GM21529 (cell line): ENCODE measurements around the gene TRUB2.

Source experiments
- ATAC-seq: cut with Tn5 transposase; IDR thresholded peaks from one replicate; pipeline ENCODE4 v1.9.1; 2021; ENCODE audit not compliant: unreplicated experiment

Gene TRUB2, protein sequence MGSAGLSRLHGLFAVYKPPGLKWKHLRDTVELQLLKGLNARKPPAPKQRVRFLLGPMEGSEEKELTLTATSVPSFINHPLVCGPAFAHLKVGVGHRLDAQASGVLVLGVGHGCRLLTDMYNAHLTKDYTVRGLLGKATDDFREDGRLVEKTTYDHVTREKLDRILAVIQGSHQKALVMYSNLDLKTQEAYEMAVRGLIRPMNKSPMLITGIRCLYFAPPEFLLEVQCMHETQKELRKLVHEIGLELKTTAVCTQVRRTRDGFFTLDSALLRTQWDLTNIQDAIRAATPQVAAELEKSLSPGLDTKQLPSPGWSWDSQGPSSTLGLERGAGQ

DNA sequence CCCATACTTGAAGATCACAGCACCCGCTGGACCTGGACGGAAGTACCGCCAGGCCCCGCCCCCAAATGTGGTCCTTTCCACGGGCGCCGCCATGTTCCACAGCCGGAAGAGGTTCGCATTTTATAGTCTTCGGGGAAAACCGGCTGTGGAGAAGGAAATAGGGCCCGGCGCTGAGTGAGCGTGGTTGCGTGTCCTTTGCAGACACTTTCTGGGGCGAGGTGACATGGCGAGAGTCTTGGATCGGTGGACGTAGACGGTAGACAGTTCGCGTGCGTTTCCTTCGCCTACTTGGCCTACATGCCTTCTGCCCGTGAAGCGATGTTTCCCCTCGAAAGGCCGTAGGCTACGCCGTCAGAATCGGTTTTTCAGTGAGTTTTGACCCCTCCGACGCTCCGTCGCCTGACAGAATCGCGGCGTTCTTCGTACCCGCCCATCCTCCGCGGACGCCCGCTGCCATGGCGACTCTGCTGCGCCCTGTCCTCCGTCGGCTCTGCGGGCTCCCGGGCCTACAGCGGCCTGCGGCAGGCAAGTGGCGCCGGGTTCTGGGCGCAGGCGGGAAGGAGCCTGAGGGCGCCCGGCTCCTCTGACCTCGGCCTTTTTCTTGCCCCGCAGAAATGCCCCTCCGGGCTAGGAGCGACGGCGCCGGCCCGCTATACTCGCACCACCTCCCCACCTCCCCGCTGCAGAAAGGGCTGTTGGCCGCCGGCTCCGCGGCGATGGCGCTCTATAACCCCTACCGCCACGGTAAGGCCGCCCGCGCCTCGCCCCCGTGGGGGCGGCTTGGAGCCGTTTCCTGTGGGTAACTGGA is at the start of gene TRUB2, which contains the start of gene COQ4:
TSS of gene TRUB2 (minus strand) at position 44 of the 808 bp plus-strand sequence. CDS start at position 5, 39 bp downstream.
TSS of gene COQ4 (plus strand) at position 436 of the 808 bp plus-strand sequence. CDS start at position 456, 20 bp downstream.
- peak; percentile 80 for ATAC-seq

DNA sequence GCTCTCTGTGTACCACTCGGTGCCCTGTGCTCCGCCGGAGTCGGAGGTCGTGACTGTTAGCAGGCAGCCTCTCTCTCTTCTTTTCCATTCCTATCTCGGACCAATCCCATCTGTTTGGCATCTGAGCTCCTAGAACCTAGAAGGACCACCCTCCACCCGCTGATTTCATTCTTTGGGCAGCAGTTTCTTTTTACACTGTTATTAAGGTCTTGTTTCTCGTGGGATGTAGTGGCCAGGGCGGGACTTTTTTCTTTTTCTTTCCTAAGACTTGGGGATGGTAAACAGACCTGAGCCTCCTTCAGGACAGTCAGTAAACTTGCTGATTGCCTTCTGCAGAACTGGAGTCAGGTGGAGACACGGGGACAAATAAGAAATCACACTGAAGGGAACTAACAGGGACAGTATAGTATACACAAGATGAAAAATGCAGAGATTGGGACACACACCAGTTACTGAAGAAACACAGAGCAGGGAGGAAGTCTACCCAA is 49.4 kb upstream of the TRUB2 start:
- no peak for ATAC-seq

DNA sequence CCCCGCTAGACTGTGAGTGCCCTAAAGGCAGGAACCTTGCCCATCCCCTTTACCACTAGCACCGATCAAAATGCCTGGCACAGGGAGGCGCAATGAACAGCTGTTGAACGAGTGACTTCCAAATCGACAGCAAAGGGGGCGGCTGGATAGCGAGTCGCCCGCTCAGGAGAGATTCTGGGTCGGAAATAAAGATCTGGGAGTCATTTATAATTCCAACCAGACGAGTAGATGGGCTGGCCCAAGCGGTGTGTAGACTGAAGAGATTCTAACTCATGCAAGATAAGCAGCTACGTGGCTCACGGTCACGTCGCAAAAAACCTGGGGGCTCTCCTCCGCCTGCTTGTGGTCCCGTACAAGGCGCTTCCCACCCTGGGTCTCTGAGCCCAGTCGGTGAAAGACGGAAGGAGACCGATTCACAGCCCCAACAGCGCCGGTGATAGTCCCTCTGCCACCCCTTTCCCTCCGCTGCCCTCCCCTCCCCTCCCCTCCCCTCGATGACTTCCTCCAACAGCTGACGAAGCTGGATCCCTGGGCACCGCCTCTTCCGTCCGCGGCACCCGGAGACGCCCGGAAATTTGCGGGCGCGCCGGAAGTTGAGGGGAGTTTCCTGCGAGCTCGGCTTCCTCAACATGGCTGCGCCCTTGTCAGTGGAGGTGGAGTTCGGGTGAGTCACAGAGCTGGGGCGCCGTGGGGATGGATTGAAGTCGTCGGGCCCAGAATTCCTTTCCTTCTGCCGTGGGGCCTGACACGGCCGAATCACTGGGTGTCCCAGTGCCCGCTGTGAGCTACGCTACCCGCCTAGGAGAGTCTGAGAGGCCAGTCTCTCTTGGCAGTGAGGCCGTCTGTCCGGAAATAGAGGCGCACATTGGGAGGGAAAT is 48.7 kb upstream of the TRUB2 start, which contains the start of gene URM1:
TSS of gene URM1 (plus strand) at position 623 of the 878 bp plus-strand sequence. CDS start at position 630, 7 bp downstream.
- ATAC-seq, result peak; percentile 94

DNA sequence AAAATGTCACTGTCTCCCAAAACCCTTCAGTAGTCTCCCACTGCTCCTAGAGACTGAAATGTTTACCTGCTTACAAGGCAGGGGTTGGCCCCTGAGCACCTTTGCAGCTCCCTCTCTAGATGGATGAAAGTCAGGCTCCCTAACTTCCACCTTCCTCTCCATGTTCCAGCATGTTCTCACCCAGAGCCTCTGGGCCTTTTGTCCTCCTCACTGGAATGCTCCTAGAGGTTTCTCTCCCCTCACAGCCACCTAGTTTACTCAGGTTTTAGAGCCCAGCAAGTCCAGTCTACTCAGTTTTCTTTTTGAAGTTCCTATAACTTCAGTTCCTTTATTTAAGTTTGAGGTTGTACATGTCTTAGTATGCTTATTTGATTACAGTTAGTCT is 48.1 kb upstream of the TRUB2 start:
- ATAC-seq, result no peak

DNA sequence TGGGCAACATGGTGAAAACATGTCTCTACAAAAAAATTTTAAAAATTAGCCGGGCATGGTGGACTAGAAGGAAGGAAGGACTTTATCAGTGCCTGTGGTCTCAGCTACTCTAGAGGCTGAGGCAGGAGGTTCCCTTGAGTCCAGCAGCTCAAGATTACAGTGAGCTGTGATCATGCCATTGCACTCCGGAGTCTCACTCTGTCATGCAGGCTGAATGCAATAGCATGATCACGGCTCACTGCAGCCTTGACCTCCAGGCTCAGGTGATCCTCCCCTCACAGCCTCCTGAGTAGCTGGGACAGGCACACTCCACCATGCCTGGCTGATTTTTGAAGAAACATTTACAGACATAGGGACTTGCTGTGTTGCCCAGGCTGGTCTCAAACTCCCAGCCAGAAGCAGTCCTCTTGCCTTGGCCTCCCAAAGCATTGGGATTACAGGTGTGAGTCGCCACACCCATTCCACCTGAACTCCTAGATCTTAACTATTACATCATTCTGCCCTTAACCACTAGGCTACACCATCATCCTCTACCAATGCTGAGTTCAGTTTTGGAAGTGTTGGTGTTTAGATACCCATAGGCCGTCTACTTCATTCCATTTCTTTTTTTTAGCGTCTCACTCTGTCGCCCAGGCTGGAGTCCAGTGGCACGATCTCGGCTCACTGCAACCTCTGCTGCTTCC is 46.9 kb upstream of the TRUB2 start:
- no peak for ATAC-seq

DNA sequence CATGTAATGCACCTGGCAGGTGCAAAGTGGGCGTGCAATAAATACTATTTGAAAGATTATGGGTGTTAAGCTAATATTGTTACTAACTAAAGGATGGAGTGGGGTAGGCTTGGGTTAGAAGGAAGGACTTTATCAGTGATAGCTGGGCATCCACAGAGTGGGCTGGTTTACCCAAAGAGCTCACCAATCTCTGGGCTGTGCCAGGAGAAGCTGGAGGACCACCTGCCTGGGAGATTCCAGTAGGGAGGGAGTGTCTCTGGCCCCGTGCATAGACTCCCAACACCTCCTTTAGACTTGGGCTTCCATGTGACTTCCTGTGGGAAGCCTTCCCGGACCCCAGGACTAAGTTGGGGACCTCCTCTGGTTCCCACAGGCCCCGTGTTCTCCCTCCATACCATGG is 43.3 kb upstream of the TRUB2 start:
- no peak for ATAC-seq

DNA sequence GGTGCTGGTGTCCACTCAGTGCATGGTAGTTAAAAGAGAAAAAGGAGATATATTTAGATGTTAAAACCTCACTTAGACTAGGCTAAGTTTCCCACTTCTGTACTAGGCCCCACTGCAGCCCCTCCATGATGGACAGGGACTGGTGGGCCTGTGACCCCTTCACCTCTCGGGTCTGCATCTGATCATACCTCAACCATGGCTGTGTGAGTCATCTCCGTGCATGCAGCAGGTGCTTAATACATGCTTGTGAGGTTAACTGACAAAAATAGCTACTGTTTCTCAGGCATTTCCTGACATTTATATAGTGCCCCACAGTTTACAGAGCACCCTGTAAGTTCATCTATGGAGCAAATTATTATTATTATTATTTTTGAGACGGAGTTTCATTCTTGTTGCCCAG is 40.5 kb upstream of the TRUB2 start:
- no peak for ATAC-seq

DNA sequence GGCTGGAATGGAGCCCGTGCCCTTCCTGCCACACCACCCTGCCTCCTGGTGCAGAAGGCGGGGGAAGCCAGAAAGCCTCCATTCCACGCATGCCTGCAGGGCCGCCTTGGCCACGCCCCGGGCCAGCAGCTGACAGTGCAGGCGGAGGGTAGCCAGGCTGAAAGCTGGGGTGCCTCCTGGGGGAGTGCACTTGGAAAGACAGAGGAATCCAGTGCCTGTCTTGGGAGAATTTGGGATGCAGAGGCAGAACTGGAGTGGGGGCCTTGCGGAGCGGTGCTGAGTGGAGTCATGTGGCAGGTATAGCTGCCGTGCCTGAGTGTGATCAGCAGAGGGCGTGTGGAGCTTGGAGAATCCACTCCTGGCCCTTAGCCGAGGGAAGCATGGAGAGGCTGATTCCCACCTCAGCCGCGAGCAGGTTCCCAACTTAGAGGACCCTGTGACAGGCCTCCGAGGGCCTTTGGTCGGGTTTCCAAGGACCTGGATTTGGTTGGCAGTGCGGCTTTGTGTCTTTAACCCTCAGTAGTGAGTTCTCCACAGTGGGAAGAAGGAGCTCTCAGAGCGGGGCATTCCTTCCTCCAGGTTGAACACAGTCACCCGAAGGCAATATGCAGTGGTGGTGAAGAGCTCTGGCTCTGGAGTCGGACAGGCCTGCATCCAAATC is 39.9 kb upstream of the TRUB2 start:
- ATAC-seq, result peak; percentile 80

DNA sequence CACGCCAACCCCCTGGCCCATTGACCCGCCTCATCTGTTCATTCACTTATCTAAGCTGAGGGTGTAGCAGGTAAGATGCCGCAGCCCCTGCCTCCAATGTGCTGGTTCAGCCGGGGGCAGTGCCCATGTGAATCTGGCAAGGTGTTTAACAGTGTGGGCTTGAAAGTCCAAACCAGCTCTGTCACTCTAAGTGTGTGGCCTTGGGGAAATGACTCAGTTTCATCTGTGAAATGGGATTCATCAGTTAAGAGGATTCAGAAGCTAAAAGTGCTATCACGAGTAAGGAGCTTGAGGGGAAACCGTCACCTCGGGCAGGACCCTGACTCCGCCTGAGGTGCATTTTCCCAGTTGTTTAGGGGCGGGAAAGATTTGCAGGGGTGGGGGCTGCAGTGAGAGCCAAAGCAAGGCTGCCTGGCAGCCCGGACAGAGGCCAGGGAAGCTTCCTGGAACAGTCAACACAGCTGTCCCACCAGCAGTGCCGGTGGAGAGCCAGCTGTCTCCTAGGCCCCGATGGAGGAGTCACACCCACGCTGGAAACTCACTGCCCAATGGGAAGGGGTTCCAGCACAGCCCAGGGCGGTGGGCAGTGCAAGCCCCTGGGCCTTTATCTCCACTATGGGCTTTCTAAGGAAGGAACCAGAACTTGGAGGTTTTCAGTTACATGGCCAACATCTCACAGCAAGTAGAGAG is 39.2 kb upstream of the TRUB2 start:
- ATAC-seq, result no peak

DNA sequence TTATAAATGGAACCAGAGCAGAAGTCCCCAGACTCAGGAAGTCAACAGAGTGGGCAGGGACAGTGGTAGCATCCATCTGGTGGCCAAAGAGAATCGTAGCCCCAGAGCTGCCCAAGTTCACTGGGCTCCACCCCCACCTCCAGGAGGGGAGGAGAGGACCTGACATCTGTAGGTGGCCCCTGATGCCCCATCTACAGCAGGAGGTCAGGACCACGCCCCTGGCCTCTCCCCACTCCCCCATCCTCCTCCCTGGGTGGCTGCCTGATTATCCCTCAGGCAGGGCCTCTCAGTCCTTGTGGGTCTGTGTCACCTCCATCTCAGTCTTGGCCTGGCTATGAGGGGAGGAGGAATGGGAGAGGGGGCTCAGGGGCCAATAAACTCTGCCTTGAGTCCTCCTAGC is 38.6 kb upstream of the TRUB2 start:
- no peak for ATAC-seq

DNA sequence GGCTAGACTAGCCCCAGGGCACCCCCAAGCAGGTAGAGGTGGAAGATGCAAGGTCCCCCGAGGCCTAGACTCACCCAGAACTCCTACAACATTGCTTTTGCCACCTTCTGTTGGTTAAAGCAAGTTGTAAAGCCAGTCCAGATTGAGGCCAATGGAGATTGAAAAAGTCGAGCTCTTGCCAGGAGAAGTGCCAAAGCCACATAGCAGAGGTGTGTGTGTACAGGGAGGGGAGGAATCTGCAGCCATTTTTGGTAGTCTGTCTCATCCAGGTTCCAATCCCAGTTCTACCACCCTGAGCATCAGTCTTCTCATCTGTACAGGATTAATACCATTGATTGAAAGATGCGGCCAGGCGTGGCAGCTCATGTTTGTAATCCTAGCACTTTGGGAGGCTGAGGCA is 36.6 kb upstream of the TRUB2 start:
- ATAC-seq, result no peak

DNA sequence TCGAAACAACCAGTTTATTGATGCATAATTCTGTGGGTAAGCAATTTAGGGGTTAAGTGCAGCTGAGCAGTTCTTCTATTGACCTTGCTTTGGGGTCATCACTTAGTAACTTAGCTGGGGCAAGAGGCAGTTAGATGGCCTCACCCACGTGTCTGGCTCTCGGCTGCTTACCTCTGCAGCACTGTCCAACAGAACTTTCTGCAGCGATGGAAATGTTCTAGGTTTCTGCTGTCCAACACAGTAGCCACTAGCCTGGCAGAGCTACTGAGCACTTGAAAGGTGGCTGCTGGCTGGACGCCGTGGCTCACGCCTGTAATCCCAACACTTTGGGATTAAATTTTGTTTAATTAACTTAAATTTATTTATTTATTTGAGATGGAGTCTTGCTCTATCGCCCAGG is 35.8 kb upstream of the TRUB2 start:
- no peak for ATAC-seq

DNA sequence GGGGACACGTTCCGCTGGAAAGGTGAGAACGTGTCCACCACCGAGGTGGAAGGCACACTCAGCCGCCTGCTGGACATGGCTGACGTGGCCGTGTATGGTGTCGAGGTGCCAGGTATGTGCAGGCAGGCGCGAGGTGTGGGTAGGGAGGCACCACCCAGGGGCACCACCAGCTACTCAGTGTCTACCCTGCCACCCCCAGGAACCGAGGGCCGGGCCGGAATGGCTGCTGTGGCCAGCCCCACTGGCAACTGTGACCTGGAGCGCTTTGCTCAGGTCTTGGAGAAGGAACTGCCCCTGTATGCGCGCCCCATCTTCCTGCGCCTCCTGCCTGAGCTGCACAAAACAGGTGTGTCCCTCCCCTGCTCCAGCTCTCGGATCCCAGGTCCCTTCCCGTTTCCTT is 33.2 kb upstream of the TRUB2 start:
- ATAC-seq, result no peak

DNA sequence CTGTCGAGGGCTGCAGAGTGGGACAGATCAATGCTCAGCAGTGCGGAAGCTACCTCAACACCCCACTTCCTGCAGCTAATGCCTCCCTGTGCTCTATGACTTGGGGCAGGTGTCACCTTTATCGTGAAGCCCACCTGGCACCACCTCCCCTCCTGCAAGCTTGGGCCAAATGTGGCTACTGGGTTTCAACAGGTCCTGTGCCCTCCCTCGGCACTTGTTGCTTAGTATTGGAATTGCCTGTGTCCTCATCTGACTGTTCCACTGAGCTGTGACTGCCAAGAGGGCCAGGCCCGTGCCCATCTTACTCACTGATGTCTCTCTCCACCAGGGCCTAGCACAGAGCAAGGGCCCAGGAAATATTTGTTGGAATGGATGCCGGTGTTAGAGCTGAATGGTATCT is 27.5 kb upstream of the TRUB2 start:
- no peak for ATAC-seq

DNA sequence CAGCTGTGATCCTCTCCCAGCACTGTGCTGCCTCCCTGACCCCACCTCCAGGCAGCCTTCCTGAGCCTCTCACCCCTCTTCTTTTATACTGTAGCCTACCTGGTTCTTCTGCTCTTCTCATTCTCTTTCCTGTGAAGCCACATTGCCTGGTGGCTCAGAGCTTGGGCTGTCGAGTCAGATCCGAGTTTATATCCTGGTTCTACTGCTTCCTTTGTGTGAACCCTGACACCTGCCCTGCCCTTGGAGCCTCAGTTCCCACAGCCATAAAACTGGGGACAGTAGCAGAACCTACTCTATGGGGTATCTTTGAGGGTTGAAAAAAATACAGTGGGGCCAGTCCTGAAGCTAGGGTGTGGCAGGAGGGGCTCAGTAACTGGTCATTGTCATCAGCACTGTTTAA is 26.9 kb upstream of the TRUB2 start:
- no peak for ATAC-seq

DNA sequence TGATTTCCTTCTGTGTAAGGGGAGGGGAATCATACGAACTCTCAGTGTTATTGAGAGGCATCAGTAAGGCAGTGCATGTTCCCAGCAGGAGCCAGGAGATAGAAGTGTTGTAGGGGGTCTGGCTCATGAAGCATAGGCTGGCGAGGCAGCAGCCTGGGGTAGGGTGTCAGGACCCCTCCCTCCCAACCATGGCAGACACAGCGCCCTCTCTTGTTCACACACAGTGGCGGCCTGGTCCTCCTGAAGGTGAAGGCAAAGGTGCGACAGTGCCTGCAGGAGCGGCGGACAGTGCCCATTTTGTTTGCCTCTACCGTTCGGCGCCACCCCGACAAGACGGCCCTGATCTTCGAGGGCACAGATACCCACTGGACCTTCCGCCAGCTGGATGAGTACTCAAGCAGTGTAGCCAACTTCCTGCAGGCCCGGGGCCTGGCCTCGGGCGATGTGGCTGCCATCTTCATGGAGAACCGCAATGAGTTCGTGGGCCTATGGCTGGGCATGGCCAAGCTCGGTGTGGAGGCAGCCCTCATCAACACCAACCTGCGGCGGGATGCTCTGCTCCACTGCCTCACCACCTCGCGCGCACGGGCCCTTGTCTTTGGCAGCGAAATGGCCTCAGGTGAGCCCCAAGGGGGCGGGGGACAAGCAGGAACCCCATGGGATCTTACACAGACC is 22.8 kb upstream of the TRUB2 start:
- no peak for ATAC-seq

DNA sequence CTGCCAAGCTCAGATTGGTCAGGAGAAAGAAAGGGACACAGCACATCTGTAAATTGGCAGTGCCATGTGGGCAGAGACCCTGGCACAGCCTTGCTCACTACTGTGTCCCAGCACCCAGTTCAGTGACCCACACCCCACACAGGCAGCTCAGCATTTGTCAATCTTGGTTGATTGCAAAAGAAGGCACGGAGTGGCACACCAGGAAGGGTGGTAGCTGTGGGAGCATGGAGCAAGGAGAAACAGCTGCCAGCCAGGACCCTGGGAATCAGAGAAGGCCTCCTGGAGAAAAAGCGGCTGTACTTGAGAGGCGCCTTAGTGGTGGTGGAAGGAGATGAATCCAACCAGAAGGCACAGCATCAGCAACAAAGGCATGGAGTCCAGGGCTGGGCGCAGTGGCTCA is 21.6 kb upstream of the TRUB2 start:
- ATAC-seq, result no peak

DNA sequence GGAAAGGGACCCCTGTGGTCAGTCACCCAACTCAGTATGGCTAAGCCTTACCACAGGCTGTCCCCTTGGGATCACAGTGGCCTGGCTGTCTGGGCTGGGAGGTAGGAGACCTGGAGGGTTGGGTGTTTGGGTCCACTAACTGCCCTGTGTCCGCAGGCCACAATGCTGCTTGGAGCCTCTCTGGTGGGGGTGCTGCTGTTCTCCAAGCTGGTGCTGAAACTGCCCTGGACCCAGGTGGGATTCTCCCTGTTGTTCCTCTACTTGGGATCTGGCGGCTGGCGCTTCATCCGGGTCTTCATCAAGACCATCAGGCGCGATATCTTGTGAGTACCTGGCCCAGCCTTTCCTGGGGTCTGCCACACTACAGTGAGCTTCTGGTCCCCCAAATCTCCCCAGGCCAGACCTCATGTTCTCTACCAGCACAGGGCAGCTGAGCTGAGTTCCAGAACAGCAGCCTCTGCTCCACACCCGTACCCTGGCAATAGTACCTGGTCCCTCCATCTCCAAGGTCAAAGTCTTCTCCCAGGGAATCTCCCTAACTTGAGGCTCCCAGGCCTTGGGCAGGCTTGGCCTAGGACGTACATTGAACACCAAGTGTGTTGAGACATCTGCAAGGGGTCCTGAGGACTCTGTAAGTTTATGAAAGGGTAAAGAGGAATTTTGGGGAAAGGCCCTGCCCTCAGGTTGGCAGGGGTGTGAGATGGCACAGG is 20.9 kb upstream of the TRUB2 start:
- no peak for ATAC-seq
